Stimulated activated CD4-positive, alpha-beta T cell treated with anti-CD3 and anti-CD28 coated beads, Interleukin-12 subunit alpha, Interleukin-12 subunit beta, amount 100 ng/mL, for 4 hours (primary cell): ENCODE results near the gene ARHGEF28.

ENCODE experiments used
- DNase-seq: peaks from one replicate; pipeline ENCODE4 v3.0.0-alpha.2; 2020

ARHGEF28 gene

DNA sequence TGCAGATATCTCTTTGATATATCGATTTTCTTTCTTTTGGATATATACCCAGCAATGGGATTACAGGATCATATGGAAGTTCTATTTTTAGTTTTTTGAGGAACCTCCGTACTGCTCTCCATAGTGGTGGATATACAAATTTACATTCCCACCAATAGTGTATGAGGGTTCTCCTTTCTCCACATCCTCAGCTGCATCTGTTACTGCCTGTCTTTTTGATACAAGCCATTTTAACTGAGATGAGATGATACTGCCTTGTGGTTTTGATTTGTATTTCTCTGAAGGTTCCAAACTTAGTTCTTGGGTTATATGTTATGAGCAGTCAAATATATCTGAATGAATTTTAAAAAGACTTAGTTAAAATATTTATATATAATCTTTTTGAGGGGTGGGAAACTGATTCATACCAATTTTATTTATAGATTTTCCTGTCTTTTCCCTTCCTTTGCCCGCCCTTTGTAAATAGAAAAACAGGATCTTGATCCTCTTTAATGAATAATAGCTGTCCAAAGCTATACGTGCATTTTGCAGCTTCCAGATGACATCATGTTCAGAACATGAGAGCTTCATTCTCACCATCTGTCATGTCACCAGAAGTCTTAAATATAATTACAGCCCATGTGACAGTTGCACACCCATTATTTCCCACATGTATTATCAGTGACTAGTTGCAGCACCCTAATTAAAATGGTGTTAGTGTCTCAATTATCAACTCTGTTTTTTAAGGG, 6.2 kb upstream of the ARHGEF28 start:
- DNase-seq = no peak

DNA sequence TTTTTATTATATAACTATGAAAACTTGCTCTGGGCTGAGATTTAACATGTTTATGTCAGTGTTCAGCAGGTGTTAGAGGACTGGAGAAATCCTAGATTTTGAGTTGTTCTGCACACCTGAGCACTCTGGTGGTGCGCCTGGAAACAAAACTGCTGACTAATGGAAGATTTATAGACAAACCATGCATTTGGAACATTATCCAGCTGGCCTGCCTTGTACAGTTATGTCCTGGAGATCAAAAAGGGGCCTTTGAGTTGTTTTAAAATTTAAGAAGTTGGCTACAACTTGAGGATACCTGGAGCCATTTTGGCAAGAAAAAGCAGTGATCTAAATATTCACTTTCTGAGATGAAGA, 5.7 kb upstream of the ARHGEF28 start:
- DNase-seq = no peak

DNA sequence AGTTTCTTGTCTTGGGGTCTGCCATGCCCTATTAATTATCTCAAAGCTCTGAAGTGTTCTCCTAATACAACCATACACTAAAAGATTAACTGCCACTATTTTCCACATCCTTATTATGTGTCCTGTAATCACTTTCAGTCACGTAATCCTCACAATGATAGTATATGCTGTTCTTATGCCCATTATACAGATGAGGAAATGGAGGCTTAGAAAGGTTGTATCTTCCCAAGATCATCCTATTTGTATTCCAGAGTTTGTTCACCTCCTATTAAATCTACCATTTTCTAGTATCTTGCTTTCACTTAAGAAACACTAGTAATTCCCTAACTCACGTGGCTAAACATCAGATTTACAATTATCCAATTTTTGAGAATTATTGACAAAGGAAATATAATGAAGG, 2.9 kb upstream of the ARHGEF28 start:
- no peak for DNase-seq

DNA sequence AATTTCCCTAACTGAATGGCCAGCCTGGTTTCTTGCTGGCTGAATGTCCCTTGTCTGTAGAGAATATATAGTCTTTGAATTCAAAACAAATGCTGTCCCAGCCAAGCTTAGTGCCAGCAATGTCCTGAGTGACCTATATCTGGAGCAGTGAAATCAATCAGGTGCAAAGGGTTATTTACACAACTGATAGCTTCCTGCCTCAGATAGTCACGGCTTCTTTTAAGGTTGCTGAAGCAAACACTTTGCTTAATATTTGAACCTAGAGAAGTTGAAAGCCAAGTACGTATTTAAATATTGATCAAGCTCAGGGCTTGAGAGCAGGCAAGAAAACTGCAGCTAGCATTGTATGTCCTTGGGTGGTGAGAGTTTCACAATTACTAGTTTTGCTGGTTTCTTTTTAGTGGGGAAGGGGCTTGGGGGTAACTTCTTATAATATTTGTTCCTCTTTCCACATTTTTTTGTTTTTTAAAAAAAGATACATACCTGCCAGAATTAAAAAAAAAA, 2.0 kb upstream of the ARHGEF28 start:
- DNase-seq = no peak

DNA sequence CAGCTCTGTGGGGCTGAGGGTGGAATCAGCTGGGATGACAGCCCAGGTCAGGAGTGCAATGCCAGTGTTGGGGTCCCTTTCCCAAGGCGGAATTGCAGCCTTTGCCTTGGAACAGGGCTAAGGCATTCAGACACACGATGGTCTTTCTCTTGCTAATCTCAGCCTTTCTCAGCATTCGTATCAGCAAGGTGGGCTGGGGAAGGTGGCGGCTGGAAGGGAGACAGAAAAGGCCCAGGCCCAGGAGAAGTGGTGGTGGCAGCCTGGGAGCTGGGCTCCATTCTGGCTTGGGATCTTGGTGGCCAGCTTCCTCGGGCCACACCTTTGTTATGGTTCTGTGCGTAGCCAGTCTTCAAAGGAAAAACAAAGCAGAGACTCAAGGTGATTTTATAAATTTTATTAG, 1.1 kb upstream of the ARHGEF28 start:
- no peak for DNase-seq

DNA sequence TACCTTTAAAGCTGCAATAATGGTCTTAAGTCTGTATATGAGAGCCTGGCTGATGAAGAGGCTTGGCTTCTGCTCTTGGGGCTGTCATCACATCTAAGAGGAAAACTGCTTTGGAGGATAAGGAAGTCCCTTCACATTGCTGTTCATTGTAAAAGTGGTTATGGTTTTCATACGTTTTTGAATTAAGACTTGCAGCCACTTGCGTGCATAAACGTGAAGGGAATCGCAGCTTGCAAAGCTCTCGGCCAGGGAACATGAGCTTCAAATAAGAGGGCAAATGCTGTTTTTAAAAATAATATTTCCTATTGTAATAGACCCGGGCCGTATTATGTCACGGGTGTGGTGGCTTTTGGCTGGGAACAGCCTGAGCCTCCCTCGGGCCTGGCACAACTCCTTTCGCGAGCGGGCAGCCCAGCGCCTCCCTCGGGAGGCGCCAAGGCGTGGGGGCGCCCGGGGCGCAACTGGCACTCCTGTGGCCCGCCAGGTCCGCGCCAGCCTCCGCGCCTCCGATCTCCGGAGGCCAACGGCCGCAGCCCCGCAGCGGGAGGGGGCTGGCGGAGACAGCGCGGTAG, 538 bp upstream of the ARHGEF28 start:
- DNase-seq = no peak

DNA sequence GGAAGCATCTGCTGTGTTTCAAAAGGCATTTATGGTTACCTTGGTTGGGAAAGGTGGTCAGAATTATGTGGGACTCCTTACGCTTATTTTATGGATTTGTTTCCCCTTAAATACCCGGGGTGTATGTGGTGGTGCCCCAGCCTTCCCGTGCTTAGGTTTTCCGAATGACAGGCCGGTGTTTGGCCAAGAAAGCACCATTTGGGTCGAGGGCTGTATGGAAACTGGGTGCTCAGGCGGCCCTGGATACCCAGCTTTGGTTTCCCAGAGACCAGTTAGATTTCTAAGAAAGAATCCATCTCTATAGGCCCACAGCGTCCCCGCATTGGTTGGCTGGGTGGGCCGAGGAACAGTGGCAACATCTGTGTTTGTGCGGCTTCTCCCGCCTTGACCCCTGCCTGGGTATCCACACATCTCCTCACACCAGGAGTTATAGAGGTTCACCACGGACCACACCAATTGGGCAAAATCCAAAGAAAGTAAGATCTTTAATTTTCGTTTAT, 868 bp downstream of the ARHGEF28 start:
- no peak for DNase-seq

DNA sequence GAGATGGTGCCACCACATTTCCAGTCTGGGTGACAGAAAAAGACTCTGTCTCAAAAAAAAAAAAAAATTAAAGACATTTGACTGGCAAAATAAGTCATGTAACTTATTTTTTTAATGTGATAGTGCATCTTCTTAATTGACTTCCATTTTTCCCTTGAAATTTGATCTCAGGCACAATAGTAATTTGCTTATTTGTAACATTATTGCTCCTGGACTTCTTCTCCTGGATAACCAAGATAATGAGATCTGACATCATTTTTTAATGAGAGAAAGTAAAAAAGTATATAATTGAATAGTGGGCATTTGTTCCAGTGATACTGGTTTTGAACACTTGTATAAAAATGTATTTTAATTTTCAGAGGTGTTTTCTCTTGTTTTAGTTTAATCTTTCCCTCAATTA, 3.5 kb downstream of the ARHGEF28 start:
- DNase-seq = no peak

DNA sequence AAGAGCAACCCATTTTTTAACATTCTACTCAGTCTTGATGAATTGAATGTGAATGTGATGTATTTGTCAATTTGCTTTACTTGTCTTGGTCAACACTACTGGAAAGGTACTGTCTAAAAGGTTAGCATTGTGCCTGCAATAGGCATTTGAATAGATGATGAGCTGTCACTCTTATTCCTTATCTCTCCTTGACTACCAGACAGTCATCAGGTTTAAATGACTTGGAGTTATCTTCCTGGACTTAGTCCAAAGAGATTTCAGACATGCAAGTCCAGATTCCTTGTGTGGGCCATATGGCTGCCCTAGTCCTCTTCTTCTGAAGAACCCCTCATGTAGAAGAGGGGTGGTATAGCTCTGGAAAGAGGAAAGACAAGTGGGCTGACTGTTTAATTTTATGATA, 4.8 kb downstream of the ARHGEF28 start:
- DNase-seq = no peak

DNA sequence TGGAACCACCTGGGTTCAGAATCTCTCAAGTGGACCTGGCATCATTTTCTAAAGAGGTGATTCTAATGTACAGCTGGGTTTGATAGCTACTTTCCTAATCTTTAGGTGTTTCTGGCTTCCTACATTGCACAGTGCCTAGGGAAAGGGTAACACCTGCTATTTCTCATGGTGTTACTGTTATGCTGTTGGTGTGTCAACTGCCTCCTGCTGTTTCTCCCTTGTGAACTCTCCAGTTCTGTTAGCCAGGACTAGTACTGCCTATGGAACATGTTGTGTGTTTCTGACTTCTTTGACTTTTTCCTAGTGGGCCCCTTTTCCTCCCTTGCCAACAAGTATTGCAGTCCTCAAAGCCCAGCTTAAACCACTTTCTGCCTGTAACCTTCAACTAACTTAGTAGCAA, 5.5 kb downstream of the ARHGEF28 start:
- DNase-seq = no peak

DNA sequence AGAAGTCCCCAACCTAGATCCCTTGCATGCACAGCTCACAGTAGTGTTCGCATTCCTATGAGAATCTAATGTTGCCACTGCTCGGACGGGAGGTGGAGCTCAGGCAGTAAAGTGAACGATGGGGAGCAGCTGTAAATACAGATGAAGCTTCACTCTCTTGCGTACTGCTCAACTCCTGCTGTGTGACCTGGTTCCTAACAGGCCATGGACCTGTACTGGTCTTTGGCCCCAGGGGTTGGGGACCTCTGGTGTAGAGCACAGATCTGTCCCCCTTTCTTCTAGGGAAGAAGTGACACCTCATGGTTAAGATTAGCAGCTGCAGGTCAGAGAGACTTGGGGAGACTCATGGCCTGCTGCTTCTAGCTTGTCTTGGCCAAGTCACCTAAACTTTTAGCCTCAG, 7.1 kb downstream of the ARHGEF28 start:
- DNase-seq = no peak

DNA sequence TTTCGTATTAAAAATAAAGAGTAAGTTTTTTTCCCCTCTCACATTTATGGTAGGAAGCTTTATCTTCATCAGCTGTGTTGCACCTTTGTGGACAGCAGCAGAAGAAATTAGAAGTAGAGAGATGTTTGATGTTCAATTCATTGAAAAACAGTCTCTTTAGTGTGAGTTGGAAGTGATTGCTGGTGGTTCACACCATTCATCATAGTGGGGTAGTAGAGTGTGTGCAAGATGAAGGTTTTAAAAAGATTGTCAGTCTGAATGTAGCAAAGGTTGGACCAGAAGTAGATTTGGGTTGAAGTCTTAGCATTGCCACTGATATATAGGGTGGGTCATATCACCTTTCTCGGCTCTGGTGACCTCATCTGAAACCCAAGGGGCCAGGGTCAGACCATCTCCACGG, 10.4 kb downstream of the ARHGEF28 start:
- DNase-seq = no peak

DNA sequence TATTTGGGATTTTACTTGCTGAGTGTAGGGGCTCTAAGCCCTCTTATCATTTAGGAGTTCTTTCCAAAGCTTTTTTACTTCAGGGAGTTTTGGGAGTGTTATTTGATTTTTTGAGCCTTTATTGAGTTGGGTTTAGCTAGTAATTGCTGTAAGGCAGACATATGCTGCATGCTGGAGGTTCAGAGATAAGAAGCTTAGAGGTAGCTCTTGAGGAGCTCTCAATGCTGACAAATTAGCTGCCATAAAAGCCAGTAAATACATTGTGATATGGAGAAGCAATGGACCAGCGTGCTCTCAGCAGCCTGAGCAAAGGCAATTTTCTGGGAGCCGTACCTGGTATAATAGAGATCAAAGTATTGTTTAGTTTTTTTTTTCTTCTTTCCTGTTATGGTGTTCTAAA, 11.6 kb downstream of the ARHGEF28 start:
- DNase-seq = no peak

DNA sequence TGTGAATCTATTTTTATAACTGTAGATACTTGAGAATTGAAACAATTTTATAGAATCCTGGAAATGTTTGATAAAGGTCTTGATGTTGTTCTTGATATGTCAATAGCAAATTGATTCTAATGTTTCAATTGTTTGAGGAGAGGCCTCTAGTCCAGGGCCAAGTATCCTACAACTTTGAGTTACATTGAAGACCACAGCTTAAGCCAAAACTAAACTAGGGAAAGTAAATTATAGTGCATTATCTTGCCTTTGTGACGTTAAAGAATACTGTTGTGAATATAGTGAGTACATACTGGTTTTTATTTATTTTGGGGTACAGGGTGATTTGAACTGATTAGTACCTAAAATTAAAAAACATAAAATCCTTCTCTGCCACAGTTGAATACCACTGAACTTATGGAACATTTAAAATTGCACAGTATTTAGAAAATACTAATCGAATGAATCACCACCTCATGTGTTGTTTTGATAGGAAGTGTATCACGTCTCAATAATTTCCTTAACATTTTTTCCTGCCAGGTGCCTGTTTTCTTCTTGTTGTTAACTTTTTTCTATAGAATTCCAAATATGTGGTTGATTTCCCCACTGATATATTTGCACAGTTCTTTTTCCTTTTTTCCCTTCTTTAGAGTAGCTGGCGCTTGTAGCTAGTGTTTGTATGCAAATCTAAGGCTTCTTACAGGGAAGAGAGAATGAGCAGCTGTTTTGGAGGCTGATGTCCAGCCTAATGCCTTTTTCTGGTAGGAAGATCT, 12.5 kb downstream of the ARHGEF28 start:
- DNase-seq = no peak

DNA sequence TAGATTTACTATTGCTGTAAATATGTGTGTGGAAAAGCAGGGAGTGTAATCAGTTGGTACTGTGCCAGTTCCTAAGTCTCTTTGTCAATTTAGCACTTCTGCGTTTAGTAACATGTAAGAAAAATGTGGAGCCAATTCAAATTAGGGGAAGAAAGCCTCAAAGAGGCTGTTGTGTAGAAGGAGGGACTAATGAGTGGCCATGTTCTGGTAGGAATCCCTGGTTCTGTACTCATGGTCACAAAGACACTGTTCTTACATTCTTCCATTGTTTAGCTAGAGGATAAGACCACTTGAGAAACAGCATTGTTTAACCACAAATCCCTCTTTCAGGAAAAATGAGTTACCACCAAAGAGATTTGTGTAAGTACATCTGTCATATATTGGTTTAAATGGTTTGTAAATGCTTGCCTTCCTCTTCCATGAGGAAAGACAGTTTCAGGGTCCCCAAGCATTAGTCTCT, 14.9 kb downstream of the ARHGEF28 start:
- DNase-seq = no peak

DNA sequence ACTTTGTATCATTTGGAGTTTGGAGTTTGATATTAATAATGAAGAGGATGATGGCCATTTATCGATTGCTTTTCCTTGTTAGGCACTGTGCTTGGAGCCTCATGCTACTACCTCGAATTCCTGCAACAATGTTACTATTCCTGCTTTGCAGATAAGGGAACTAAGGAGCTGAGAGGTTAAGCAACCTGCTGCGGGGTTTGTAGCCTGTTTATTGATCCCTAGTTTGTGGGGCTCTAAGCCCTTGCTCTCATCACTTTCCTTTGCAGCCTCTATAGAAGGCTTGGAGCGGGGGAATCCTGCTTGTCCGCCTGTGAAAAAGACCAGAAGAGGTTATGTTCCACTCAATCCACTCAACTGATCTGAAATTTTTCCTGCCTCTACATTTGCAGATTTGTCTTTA, 15.8 kb downstream of the ARHGEF28 start:
- DNase-seq = no peak

DNA sequence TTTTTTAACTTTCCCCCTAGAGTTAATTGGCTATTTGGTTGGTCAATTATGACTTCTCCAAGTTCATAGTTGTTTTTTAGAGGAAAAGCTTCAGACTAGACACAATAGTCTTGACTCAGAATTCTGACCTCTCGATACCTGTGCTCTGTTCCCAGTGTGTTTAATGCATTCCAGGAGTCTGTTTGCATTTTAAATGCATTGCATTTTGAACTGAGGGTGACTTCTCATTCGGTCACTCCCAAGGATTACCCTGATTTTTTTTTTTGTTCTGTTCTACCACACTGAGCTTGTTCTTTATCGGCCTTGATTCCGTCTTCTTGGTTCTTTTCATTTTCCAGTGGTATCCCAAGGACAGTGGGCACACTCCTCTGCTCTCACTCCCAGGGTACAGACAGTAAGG, 16.3 kb downstream of the ARHGEF28 start:
- no peak for DNase-seq

DNA sequence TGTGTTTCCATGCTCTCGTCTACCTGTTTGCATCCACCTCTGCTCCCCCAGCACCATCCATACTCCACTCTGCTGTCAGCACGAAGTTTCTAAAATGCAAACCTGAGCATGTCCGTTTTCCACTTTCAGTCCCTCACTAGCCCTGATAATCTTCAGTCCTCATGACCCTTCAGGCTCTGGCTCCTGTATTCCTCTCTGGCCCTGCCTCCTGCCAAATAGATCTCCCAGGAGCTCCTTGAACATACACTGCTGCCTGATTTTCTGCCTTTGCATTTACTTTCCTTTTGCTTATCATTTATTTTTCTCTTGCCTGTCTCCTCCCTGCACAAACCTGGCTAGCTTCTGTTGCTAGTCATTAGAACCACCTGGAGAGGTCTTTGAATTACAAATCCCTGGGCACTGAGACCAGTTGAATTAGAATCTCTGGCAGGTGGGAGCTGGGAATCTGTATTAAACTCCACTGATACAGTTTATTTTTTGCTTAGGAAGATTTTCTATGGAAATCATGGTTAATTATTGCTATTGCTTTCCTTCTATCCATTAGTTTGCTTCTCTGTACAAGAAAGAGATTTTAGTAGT, 18.5 kb downstream of the ARHGEF28 start:
- no peak for DNase-seq

DNA sequence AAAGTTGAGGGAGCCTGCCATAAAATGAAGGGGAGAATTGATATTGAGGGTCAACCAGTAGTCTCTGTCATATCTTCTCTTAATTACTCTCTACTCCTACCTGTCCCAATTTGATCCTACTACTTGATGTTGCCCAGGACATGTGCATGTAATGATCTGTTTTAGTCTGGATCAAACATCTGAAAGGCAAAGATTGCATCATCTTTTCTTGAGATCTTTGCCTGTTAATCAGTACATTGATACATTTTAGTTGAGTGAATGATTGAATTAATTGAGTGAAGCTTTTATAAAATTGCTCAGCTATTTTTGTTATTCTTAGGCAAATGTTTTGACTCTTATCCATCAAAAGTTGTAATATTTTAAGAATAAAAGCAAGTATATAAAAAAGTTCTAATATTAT, 21.7 kb downstream of the ARHGEF28 start:
- no peak for DNase-seq

DNA sequence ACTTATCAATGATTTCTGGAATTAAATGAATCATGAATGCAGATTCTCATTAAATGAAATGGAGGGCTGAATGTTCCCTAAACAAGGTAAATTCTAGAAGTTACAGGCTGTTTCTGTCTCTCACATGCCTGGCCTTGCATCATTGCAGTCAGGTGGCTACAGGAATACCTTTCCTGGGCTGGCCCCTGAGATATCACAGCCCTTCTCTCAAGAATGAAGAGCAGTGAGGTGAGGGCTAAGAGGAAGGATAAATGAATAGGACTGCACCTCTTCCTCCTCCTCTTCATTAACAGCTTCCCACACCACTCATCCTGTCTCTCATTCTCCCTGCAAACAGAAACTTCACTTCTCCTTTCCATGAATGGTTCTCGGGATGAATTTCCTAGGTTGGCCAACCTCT, 22.5 kb downstream of the ARHGEF28 start:
- no peak for DNase-seq

DNA sequence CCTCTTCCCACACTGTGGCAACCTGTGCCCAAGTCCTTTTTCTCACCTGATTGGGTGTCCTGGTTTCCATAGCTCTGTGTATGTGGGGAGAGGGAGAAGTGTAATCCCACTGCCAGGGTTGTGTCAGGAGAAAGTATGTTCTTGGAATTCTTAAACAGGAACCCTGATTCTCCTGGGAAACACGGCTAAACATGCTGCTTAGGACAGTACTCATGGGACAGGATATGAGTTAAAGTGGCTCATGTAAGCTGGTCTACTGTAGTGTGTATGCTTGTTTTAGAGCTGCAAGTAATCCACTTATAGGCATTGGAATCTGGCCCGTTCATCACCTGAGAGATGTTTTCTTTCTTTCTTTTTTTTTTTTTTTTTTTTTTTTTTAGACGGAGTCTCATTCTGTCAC, 23.9 kb downstream of the ARHGEF28 start:
- DNase-seq = no peak

DNA sequence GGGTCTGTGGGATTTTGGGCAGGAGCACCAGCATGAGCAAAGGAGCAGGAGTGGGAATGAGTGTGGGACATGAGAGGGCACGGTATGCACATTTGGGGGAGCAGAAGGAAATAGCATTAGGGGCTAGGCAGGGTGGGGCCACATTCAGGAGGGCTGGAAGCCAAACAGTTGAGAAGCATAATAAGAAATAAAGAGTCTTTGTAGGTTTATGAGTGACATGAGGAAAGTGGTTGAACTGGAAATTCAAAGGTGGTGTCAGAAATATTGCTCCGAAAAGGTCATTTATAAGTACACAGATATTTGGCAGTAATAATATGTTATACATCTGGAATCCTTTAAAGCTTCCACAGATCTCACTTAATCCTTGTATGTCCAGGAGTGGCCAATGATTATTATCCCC, 26.4 kb downstream of the ARHGEF28 start:
- no peak for DNase-seq

DNA sequence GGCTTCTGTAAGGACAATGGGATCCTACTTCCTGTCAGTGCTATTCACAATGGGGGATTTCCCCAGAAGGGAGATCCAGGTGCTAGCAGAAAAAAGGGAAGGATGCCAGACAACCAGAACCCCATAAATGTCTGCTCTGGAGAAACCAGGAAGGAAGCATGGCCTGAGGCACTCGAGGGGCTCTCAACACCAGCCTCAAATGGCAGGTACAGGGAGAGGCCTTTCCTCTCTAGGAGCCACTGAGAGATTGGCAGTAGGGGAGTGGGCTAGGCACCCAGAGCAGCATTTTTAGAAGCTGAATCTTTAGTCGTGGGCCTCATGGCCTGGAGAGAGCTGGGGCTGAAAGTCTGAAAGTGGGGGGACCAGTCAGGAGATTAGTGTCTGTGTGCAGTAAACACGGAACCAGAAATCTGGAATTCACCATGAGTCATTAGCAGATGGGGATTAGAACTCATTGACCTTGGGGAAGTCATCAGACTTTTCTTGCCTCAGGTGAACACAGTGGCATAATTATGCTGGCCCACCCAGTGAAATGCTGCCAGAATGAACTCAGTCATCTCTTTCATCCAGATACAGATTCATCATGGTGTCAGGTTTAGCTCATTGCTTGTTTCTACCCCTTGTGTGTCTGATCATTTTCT, 28.3 kb downstream of the ARHGEF28 start:
- DNase-seq = no peak
